GM12873 (cell line): Measurements from ENCODE around the gene IPO5.

Experiments
- CTCF ChIP-seq: IDR thresholded peaks from 2 replicates; pipeline ENCODE4 v1.5.1; 2012; ENCODE audit warnings: low read depth, mild to moderate bottlenecking, moderate library complexity, low read length, control low read depth; ENCODE audit not compliant: insufficient read depth; ENCODE audit errors: missing control alignments

The IPO5 gene

GRCh38 chr13:97951376-97951775 lies 2.1 kb upstream of the IPO5 start:
- no peak for TF ChIP-seq CTCF

DNA sequence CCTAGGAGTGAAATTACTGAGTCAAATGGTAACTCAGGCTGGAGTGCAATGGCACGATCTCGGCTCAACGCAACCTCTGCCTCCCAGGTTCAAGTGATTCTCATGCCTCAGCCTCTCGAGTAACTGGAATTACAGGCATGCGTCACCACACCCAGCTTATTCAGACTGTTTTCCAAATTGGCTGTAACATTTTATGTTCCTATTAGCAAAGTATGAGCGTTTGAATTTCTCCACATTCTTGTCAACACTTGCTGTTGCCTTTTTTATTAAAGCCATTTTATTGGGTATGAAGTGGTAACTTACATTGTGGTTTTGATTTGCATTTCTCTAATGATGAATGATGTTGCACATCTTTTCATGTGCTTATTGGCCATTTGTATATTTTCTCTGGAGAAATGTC lies 7.9 kb downstream of the IPO5 start:
- no peak for TF ChIP-seq CTCF

DNA sequence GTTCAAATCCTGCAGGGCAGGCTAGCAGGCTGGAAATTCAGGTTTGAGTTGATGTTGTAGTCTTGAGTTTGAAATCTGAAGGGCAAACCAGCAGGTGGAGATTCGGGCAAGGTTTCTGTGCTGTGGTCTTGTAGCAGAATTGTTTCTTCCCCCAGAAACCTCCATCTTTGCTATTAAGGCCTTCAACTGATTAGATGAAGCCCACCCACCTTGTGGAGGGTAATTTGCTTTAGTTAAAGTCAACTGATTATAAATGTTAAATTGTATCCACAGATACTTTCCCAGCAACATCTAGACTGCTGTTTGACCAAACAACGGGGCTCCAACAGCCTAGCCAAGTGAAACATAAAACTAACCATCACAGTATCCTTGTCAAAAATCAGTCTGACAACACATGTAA lies 9.4 kb downstream of the IPO5 start:
- TF ChIP-seq CTCF, result no peak

DNA sequence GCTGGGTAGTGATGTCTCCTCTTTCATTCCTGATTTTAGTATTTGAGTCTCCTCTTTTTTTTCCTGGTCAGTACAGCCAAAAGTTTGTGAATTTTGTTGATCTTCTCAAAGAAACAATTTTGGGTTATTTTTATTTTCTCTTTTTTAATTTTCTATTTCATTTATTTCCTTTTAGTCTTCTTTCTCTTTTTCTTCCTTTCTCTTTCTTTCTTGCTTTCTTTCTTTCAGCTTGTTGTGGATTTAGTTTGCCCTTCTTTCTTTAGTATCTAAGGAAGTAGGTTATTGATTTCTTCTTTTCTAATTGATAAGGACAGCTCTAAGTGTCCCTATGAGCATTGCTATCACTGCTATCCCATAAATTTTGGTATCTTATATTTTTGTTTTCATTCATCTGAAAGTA lies 13.8 kb downstream of the IPO5 start:
- TF ChIP-seq CTCF, result no peak

DNA sequence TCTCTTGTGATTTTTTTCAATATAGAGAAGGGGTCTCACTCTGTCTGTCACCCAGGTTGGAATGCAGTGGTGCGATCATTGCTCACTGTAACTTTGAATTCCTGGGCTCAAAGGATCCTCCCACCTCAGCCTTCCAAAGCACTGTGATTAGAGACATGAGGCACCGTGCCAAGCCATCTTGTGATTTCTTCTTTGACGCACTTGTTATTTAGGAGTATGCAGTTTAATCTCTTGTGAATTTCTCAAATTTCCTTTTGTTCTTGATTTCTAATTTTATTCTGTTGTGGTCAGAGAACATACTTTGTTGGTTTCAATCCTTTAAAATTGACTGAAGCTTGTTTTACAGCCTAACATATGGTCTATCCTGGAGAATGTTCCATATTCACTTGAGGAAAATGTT lies 14.5 kb downstream of the IPO5 start:
- no peak for TF ChIP-seq CTCF

DNA sequence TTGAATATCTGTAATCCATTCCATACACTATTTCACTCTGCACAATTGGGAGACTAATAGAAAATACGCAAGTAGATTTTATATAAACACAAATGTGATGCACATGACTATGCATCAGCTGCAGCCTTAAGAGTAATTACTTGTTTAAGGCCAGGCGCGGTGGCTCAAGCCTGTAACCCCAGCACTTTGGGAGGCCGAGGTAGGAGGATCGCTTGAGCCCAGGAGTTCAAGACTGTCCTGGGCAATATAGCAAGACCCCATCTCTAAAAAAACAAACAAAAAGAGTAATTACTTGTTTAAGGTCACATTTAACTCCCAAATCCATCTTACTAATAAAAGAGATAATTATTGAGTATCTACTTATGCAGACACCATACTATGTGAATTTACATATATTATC lies 18.0 kb downstream of the IPO5 start:
- TF ChIP-seq CTCF, result no peak

- TF ChIP-seq CTCF, result no peak
Observed at GRCh38 chr13:97974773-97975172, 21.3 kb downstream of the IPO5 start.
